HuH-7.5 (cell line): ENCODE measurements around the gene DNM3.

Source experiments
- DNase-seq: peaks from one replicate; pipeline ENCODE4 v3.0.0; 2011; ENCODE audit warnings: low spot score

Gene DNM3

DNA sequence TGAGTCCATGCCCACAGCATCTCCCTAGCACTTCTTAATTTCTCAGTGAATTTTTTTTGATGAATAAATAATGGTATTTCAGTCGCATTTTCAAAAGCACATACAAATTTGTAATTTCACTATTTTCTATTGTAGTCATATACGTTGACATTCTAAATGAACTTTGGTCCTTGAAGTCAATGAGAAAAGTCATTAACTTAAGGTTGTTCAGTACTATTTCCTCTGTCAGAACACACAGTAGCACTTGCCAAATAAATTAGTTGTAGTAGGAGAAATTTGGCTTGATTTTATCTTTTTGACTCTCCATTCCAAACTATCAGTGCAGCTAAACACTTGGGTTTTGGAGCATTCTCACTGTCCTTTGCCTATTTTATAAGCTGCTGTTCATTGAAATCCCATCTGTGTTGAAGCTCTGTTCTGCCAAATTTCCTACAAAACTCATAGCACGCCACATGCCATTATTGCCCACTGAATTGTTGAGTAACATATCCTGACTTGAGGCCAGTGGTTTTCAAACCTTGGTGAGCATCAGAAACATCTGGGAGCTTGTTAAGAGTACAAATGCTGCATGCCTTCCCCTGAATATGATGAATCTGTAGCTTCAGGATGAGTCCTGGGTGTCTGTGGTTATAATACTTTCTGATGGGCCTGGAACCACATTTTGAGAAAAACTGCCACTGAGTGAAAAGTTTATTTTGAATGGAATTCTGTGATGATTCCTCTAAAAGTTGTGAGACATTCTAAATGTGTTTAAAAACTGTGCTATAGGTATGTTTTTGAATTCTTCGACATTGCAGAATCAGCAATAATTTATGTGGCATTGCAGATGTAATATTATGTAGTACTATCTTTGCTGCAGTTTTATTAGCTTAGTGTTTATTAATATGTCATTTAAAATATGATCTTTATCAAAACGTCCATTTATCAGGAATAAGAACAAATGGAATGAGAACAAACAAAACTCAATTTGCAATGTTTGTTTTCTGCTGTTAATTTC, 78.9 kb downstream of the DNM3 start:
- no peak for DNase-seq

DNA sequence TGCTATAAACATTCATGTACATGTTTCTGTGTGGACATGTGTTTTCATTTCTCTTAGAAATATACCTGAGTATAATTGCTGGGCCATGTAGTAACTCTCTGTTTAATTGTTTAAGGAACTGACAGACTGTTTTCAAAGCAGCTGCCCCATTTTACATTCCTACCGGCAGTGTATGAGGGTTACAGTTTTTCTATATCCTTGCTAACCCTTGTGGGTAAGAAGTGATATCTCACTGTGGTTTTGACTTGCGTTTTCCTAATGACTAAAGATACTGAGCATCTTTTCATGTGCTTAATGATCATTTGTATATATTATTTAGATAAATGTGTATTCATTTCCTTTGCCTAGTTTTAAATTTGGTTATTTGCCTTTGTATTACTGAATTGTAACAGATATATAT, 81.7 kb downstream of the DNM3 start:
- DNase-seq: no peak

DNA sequence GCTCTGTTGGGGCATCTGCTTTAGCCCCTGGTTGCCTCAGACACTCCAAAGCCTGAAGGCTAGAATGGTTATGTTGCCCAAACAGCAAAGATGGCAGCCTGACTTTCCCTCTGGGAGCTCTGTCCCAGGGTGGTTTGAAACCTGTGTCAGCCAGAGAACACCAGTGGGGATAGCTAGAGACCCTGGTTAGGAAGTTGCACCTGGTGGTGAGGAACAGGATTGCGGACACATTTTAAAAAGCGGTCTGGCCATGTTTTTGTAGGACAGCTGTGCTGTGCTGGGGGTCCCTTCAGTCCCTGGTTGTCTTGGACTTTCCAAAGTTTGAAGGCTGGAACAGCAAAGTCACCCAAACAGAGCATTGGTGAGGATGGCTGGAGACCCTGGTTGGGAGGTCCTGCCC, 87.8 kb downstream of the DNM3 start:
- DNase-seq: no peak

DNA sequence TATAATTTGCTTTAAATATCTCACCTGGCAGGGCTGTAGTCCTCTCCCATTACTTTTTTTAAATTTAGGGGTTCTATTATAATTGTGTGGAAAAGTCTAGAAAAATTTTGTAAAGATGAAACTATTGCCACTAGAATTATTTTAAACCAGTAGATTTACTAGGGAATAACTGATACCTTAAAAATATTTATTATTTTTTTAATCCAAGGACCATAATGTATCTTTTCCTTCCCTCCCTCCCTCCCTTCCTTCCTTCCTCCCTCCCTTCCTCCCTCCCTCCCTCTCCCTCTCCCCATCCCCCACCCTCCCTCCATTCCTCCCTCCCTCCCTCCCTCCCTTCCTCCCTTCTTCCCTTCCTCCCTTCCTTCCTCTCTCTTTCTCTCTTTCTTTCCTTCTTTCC, 90.5 kb downstream of the DNM3 start:
- no peak for DNase-seq

DNA sequence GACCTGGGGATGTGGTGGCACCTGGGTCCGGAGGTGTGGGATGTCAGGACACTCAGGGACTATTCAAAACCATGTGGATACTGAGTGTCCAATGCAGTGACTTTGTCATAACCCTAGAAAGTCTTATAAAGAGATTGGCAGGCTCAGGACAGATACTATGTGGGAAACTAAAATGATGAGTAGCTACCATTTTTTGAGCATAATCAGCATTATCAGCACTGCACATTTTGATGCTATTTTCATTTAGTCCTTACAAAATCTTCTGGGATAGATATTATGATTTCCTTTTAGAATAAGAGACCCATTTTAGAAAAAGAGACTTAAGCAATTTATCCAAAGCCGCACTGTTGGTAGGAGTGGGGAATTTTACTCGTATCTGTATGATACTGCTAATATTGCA, 93.4 kb downstream of the DNM3 start:
- DNase-seq: no peak

DNA sequence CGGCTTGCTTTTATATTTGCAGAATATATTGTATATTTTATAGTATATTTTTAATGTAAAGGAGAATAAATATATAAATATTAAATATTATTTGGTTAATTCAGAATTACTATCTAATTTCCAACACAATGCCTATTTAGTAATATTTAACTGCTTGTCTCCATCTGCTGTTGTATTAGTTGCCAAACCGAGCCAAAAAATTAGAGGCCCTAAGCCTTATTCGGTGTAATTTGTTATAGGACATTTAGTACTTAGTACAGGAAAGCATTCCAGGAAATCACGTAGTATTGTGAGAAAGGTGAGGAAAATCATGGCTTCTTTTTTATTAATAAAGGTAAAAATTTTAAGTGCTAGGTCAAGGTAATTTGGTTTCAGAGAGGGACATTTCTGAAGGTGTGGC, 93.8 kb downstream of the DNM3 start:
- no peak for DNase-seq

DNA sequence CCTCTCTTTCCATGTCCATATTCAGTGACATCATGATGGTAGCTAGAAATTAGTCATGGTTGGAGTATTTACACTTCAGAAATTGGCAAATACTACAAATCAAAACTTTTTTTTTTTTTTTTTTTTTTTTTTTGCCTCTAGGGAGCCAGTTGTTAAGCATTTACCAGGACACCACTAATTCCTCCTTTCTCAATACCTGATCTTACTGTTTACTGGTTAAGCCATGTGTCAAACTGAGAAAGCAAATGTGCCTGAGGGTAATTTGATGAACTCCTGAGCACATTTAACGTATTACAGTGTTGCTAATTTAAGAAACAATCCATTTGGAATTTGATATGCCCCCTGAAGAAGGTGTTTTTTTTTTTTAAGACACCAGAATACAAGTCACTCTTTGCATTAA, 94.4 kb downstream of the DNM3 start:
- no peak for DNase-seq

DNA sequence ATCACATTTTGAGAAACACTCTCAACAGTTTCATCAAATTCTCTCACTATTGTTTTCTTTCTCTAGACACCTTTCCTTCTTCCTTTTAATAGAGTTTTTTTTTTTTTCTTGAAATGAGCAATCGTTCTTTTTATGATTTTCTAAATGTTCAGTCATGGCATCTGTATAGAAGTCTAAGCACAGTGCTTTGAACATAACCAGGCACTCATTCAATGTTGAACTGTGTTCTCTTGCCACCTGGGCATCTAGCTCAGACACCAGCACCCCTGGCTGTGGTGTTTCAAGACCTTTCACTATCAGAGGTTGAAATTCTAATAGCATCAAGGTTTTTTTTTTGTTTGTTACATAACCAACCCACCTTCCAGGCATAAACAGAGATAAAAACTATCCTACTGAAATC, 96.6 kb downstream of the DNM3 start:
- DNase-seq: no peak

DNA sequence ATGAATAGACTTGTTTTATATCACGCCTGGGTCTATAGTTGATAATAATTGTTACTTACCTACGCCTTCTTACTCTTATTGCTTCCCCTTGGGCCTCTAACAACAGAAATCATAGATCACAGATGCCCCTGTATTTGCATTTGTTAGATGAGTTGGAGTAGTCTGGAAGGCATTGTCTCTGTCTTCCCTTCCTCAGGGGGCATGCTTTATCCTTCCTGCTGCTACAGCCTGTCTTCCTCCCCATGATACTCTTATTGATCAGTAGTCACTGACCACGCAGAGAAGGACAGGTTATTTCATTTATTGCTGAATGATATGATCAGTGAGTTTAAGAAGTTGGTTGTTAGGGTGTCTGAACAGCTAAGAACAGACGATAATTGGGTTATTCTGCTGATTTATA, 98.4 kb downstream of the DNM3 start:
- no peak for DNase-seq

DNA sequence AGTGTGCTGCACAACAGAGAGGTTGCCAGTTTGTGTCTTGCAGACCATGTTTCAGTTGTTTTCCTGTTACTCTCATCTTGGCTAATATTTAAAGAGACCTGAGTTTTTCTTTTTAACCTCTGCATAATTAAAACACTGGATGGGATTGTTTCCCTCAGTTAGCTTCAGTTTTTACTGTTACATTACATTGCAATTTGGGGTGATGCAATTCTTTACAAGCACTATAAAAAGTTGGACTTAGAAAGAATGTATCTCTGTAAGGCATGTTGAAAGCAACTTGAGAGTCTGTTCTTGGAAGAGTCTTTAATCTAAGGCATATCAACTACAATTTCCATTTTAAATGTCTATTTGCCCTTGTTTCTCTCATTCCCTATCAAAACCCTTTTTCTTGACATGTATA, 99.1 kb downstream of the DNM3 start:
- DNase-seq: no peak

DNA sequence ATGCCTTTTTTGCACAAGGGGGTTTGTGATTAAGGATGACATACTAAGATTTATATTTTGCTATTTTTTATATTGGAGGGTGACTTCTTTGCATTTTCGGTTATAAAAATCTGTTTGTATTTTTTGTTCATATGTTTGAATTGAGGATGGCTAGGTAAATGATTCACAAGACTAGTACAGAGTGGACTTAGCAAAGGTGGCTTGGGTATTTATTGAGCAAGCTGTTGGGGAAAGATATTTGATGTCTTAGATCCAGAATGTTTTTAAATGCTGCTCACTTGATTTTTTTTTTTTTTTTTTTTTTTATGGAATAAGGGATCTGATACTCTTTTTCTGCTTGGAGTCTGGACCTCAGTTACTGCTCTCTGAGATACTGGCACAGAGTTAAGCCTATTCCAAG, 100.6 kb downstream of the DNM3 start:
- DNase-seq: no peak

DNA sequence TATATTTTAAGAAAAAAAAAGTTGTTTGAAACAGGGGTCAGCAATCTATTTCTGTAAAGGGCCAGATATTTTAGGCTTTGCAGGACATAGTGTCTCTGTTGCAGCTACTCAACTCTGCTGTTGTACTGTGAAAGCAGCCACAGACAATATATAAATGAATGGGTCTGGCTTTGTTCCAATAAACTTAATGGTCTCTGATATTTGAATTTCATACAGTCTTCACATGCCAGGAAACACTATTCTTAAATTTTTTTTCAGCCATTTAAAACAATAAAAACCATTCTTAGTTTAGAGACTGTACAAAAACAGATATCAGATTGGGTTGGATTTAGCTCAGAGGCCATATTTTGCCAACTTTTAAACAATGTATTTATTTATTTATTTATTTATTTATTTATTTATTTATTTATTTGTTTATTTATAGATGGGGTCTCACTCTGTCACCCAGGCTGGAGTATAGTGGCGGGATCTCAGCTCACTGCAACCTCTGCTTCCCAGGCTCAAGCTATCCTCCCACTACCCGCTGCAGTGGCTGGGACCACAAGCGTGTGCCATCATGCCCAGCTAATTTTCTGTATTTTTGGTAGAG, 102.8 kb downstream of the DNM3 start:
- DNase-seq: no peak

DNA sequence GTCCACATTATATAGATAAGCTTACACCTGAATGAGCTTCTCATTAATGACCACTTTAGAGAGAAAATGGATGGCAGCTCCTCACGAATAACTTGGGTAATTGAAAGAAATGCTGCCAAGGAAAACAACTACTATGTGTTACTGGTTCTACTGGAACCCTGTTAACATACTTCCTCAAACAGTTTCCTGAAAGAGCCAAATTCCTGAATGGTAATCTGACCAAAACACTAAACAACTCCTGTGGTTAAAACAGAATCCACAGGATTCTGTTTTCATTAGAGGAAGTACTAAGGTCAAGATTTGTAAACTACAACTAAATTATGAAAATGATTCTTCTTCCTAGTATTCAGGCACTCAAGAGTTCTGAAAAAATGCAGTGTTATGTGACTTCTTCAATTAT, 107.2 kb downstream of the DNM3 start:
- DNase-seq: no peak

DNA sequence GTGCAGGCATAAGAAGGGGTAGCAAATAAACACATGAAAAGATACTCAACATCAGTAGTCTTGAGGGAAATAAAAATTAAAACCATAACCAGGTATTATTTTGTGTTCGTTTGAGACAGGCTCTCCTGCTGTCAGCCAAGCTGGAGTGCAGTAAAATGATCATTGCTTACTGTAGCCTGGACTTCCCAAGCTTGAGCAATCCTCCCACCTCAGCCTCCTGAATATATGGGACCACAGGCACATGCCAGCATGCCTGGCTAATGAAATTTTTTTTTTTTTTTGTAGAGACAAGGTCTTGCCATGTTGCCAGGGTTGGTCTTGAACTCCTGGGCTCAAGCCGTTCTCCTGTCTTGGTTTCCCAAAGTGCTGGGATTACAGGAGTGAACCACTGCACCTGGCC, 108.0 kb downstream of the DNM3 start:
- DNase-seq: no peak

DNA sequence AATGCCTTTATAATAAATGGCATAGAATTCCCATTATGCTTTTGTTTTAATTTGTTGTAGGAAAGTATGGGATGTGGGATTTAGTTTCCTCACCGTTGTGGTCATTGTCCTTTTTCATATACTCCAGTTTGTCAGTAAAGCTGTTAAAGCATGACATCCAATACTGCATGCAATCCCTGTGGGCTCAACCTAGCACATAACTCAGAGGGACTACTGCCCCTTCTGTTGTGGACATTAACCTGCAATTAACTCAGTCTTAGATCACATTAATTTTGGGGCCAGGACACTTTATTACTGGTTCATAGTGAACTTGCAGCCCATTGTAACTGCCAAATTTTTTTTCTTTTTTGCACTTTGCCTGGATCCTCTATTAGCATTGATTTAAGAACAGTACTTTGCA, 112.5 kb downstream of the DNM3 start:
- no peak for DNase-seq

DNA sequence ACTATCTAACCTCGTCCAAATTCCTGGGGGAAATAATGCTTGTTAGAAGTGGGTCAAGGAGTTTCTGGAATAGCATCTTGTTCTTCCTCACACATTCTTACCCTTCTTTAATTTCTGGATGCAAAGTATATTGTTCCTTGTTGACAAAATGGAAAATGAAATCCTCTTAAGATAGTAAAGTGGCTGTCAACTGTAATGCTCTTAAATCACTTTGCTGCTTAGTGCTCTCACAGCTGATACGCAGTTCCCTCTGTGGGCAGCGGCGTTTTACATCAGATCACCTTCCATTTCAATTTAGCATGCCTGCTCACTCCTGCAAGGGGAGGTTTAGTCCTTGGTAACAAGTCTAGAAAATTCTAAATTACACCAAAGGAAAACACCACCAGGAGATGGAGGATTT, 113.1 kb downstream of the DNM3 start:
- no peak for DNase-seq

DNA sequence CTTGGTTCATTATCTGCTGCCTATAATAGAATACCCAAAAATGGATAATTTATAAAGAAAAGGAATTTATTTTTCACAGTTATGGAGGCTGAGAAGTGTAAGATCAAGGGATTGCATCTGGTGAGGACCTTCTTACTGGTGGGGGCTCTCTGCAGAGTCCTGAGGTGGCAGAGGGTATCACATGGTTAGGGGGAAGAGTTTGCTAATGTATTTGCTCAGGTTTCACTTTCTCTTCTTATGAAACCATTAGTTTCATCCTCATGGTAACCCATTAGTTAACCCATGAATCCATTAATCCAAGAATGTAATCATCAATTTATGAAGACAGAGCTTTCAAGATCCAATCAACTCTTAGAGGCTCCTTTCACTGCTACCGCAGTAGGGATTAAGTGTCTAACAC, 120.6 kb downstream of the DNM3 start:
- no peak for DNase-seq

DNA sequence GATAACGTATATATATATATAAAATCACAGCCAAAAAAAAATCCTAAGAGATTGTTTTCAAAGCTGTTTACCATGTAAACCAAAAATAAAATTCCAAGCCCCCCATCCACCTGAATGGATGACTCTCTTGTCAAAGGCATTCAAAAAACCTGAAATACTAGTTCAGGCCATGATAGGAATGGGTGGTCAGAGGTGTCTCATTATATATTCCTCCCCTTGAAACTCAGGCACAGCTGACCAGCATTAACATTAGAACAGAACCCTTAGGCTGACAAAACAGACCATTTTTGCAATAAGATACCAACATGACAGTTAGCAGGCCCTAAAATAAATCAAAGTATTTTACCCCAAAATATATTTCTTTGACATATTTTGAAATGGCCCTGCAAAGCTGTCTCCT, 122.5 kb downstream of the DNM3 start:
- no peak for DNase-seq

DNA sequence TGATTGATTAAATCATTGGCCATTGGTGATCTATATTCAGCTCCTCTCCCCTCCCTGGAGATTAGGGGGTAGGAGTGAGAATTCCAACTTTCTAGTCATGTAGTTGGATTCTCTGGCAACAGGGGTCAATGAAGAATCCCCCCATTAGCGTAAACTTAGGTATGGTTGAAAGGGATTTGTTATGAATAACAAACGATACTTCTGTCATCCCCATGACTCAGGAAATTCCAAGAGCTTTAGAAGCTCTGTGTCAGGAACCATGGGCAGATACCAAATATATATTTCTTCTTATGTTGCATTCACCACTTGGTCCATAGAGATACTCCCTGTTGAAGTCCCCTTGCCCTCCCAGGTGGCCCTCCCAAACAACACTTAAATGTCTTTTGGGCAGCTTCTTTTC, 124.5 kb downstream of the DNM3 start:
- no peak for DNase-seq

DNA sequence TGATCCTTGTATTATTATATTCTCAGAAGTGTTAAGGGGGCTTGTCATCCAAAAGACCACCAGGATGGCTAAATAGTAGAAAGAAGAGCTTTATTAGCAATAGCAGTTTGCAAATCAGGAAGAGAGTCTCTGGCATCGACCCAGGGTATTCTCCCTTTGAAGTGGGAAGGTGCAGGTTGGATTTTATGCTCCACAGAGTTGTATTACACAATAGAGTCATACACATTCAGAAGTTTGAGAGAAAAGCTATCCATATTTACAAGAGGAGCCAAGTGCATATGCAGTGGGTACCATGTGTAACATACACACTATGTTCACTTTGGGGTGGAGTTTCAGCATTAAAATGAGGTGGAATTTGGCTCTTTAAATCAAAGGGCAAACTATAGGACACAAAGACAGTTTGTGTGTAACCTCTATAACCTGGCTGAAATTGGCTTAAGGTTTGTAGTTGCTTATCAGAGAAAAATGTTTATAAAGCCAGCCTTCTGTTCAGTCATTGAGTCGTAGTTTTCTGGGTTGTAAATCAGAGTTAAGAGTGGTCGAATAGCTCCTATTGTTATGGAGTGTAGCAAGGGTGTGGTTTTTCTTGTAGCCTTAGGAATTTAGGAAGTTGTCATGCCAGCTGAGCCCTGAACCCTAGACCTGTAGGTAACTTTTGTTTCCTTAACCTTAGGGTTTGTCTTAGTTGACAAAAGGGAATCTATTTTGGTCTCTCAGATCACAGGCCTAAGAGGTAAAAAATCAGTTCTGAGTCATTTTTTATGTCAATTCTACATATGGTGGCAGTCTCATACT, 125.3 kb downstream of the DNM3 start:
- DNase-seq: no peak

DNA sequence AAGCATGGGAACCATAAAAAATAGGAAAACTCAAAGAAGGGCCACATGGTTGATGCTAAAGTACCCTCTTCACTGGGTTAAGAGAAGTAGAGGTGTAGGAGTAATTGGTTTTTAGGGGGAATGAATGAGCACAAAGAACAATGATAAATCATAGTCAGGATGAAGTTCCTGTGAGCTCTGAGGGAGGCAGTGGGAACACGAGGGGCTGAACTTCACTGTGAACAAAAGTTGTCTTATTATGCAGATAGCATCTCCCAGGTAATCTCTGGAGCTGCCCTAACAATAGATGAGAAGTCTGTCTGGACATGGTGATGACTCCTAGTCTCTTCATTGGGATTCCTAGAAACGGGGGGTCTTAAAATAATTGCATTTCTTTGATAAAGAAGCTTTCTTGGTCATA, 127.9 kb downstream of the DNM3 start:
- DNase-seq: no peak

DNA sequence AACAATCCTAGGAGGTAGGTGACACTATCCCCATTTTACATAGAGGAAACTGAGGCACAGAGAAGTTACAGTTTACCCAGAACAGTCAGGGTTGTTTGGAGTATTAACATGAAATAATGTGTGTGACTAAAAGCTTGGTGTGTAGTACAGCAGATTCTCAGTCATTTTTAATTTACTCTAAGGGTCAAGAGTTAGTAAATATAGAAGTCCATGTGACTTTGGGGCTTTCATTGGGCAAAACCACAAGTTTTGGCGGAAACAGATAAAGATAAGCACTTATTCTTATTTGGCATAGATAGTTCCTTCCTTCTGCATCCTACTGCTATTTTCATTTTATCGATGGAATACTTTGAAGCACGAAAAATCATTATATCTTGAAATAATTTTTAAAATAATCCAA, 128.5 kb downstream of the DNM3 start:
- DNase-seq: no peak

DNA sequence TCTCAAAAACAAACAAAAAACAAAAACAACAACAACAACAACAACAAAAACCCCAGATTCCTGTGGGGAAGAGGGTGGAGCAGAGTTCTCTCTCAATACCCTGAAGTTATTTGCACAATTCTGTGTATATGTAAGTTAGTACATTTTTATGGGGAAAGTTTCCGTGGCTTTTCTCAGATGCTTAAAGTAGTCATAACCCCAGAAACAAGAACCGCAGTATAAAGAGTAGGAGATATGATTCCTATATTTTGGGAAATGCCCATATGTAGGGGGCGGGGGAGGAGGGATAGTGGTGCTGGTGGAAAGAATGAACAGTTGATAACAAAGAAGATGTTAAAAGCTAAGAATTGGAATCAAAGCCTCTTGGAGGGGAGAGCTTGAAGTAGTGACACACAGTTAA, 131.5 kb downstream of the DNM3 start:
- DNase-seq: no peak
